GM12875 (cell line): ENCODE measurements around the gene KRT32.
A peak's percentile ranks its signal among the peaks of the same experiment; 100 is the strongest.

Experiments
- H3K4me3 ChIP-seq: one replicate; pipeline ENCODE4 v1.5.1; 2011; ENCODE audit warnings: low read depth, low read length, control low read depth
- CTCF ChIP-seq: IDR thresholded peaks from 2 replicates; pipeline ENCODE4 v1.5.1; 2011; ENCODE audit warnings: low read depth, mild to moderate bottlenecking, control low read depth, inconsistent platforms, low read length, moderate library complexity, borderline replicate concordance; ENCODE audit not compliant: insufficient read depth

KRT32 gene

GRCh38 chr17:41500131-41500911, 33.1 kb upstream of the KRT32 start:
- TF ChIP-seq CTCF, result no peak
- H3K4me3 ChIP-seq, result no peak overlapping the region

GRCh38 chr17:41499714-41500113, 32.5 kb upstream of the KRT32 start:
- TF ChIP-seq CTCF, result no peak
- H3K4me3 ChIP-seq, result no peak overlapping the region

- no peak for TF ChIP-seq CTCF
- no peak overlapping the region for H3K4me3 ChIP-seq
These were observed 31.1 kb upstream of the KRT32 start for GRCh38 chr17:41498276-41498675.

GRCh38 chr17:41496803-41497484, 29.8 kb upstream of the KRT32 start:
- H3K4me3 ChIP-seq, result no peak overlapping the region
- TF ChIP-seq CTCF, result peak; percentile 74

GRCh38 chr17:41494524-41494923, 27.3 kb upstream of the KRT32 start:
- H3K4me3 ChIP-seq, result no peak overlapping the region
- TF ChIP-seq CTCF, result no peak

GRCh38 chr17:41492771-41493170, 25.6 kb upstream of the KRT32 start:
- H3K4me3 ChIP-seq, result no peak overlapping the region
- TF ChIP-seq CTCF, result no peak

- H3K4me3 ChIP-seq, result no peak overlapping the region
- TF ChIP-seq CTCF, result no peak
These were observed 25.2 kb upstream of the KRT32 start for GRCh38 chr17:41492351-41492750.
